Activated CD8-positive, alpha-beta T cell treated with anti-CD3 and anti-CD28 coated beads, Interleukin-2, amount 10 ng/mL, durations not matched to agents 7 days and 5 days (primary cell): ENCODE data around the gene SLC20A1. TPM values are rescaled to one million over a fixed set of nuclear protein-coding genes. Genes with fewer than 3 reads are reported as not detected.
"Not testable (repeated sequence)": the region's sequence is repeated elsewhere in the genome, so short reads cannot be mapped to it uniquely, and the experiment has no call there.

Source experiments
- ATAC-seq: fragments of 150-1000 bp; cut with Tn5 transposase; one replicate; pipeline ENCODE4 v1.10.0; 2021; ENCODE audit warnings: moderate library complexity
- CTCF ChIA-PET: fragments of 350-600 bp; sonication (Branson Sonifier 250); formaldehyde crosslinking; loops from one replicate; lab custom pipeline; 2021; ENCODE audit warnings: antibody characterized with exemption; lab: Charles Lee
- POLR2A ChIA-PET: fragments of 350-600 bp; sonication (Branson Sonifier 250); formaldehyde crosslinking; loops from one replicate; lab custom pipeline; 2021; ENCODE audit warnings: antibody characterized with exemption; lab: Charles Lee
- DNase-seq: peaks from one replicate; pipeline ENCODE4 v3.0.0-alpha.2; 2020
- H3K27ac Mint-ChIP-seq: one replicate; pipeline ENCODE4 v1.8.0; 2021; ENCODE audit warnings: mild to moderate bottlenecking, mixed read lengths
- H3K27me3 Mint-ChIP-seq: one replicate; pipeline ENCODE4 v1.8.0; 2021; ENCODE audit warnings: low read depth, mixed read lengths
- H3K36me3 Mint-ChIP-seq: one replicate; pipeline ENCODE4 v1.8.0; 2021; ENCODE audit warnings: low read depth, mixed read lengths
- H3K4me1 Mint-ChIP-seq: one replicate; pipeline ENCODE4 v1.8.0; 2021; ENCODE audit warnings: low read depth, mixed read lengths
- H3K4me3 Mint-ChIP-seq: one replicate; pipeline ENCODE4 v1.8.0; 2021; ENCODE audit warnings: mild to moderate bottlenecking, mixed read lengths
- H3K9me3 Mint-ChIP-seq: one replicate; pipeline ENCODE4 v1.8.0; 2022; ENCODE audit warnings: mixed read lengths; ENCODE audit not compliant: insufficient read depth
- total RNA-seq, 2 experiments: library from RNA; stranded (reverse); gene quantifications; one replicate each; pipeline ENCODE4 v1.2.3, GENCODE V29; 2021

SLC20A1 gene
- total RNA-seq, 2 experiments from 2014 or later, result 115 to 120 TPM

- CTCF ChIA-PET, H3K27ac Mint-ChIP-seq: not testable (repeated sequence)
- H3K27me3 Mint-ChIP-seq, result peaks cover 31% of the 10 kb centered on the region
These were observed 36.4 kb upstream of the SLC20A1 start for GRCh38 chr2:112609320-112609719.

GRCh38 chr2:112612283-112612682 lies 33.5 kb upstream of the SLC20A1 start:
- peaks cover 31% of the 10 kb centered on the region for H3K27me3 Mint-ChIP-seq
- H3K4me1 Mint-ChIP-seq, H3K9me3 Mint-ChIP-seq, ATAC-seq, POLR2A ChIA-PET, H3K27ac Mint-ChIP-seq, H3K36me3 Mint-ChIP-seq, DNase-seq, H3K4me3 Mint-ChIP-seq: not testable (repeated sequence)
- CTCF ChIA-PET, result interaction anchor here (1.2 to 2.6 kb wide), 2 partner anchors 12 to 114 kb away, joined by 3 to 10 read pairs; no protein-coding TSS in a partner anchor

More at GRCh38 chr2:112609320-112609719, 36.4 kb upstream of the SLC20A1 start:
- H3K4me3 Mint-ChIP-seq, H3K36me3 Mint-ChIP-seq, DNase-seq, POLR2A ChIA-PET, H3K4me1 Mint-ChIP-seq, H3K9me3 Mint-ChIP-seq, ATAC-seq: not testable (repeated sequence)

- POLR2A ChIA-PET, result no interaction called here
- H3K9me3 Mint-ChIP-seq, result no peaks in the 10 kb centered on the region
- DNase-seq (no peak), ATAC-seq (no peak)
- no peak overlapping the region for H3K4me3 Mint-ChIP-seq
- CTCF ChIA-PET, result interaction anchor here (1.6 kb wide), 2 partner anchors 14 to 110 kb away, joined by 4 to 5 read pairs; no protein-coding TSS in a partner anchor
- H3K27me3 Mint-ChIP-seq, result peaks cover 31% of the 10 kb centered on the region
- H3K36me3 Mint-ChIP-seq, result no peaks in the 10 kb centered on the region
- no peak overlapping the region for H3K27ac Mint-ChIP-seq
- no peaks in the 10 kb centered on the region for H3K4me1 Mint-ChIP-seq
These were observed 31.4 kb upstream of the SLC20A1 start for GRCh38 chr2:112614201-112614840.

- H3K9me3 Mint-ChIP-seq, result no peaks in the 10 kb centered on the region
These were observed 30.7 kb upstream of the SLC20A1 start for GRCh38 chr2:112615051-112615450.

GRCh38 chr2:112615798-112616197 lies 29.9 kb upstream of the SLC20A1 start:
- H3K4me3 Mint-ChIP-seq, DNase-seq, H3K36me3 Mint-ChIP-seq, H3K27ac Mint-ChIP-seq, POLR2A ChIA-PET, H3K9me3 Mint-ChIP-seq, H3K4me1 Mint-ChIP-seq, ATAC-seq: not testable (repeated sequence)
- CTCF ChIA-PET, result interaction anchor here (1.1 to 2.4 kb wide), 3 partner anchors 9 to 15 kb away, joined by 3 to 9 read pairs (median 6); no protein-coding TSS in a partner anchor
- H3K27me3 Mint-ChIP-seq, result peaks cover 22% of the 10 kb centered on the region

More at GRCh38 chr2:112615051-112615450, 30.7 kb upstream of the SLC20A1 start:
- H3K4me1 Mint-ChIP-seq, result no peaks in the 10 kb centered on the region
- H3K4me3 Mint-ChIP-seq, result no peak overlapping the region
- H3K27ac Mint-ChIP-seq, result no peak overlapping the region
- ATAC-seq, result no peak
- CTCF ChIA-PET, result interaction anchor here (1.1 to 1.6 kb wide), 2 partner anchors 9 to 15 kb away, joined by 3 to 5 read pairs; no protein-coding TSS in a partner anchor
- H3K36me3 Mint-ChIP-seq, result no peaks in the 10 kb centered on the region
- H3K27me3 Mint-ChIP-seq, result peaks cover 29% of the 10 kb centered on the region
- no peak for DNase-seq
- POLR2A ChIA-PET, result no interaction called here

GRCh38 chr2:112618383-112618782 lies 27.4 kb upstream of the SLC20A1 start:
- POLR2A ChIA-PET, result no interaction called here
- CTCF ChIA-PET, result interaction anchor here (0.6 kb wide), 1 partner anchor 119 kb away, joined by 4 read pairs; no protein-coding TSS in a partner anchor
- DNase-seq (no peak), ATAC-seq (no peak)
- Mint-ChIP-seq H3K4me3 (no peak overlapping the region), H3K27ac (no peak overlapping the region), H3K27me3 (peaks cover 4% of the 10 kb centered on the region), H3K4me1 (peaks cover 3% of the 10 kb centered on the region), H3K9me3 (no peaks in the 10 kb centered on the region), H3K36me3 (no peaks in the 10 kb centered on the region)

- H3K27me3 Mint-ChIP-seq, result no peaks in the 10 kb centered on the region
- POLR2A ChIA-PET, result no interaction called here
- peaks cover 36% of the 10 kb centered on the region for H3K4me1 Mint-ChIP-seq
- no peak overlapping the region for H3K27ac Mint-ChIP-seq
- H3K4me3 Mint-ChIP-seq, result no peak overlapping the region
- CTCF ChIA-PET, result interaction anchor here (15.2 kb wide), 1 partner anchor 106 kb away, joined by 335 read pairs; no protein-coding TSS in a partner anchor
- DNase-seq, result no peak
- no peak for ATAC-seq
- no peaks in the 10 kb centered on the region for H3K9me3 Mint-ChIP-seq
- no peaks in the 10 kb centered on the region for H3K36me3 Mint-ChIP-seq
These were observed 23.8 kb upstream of the SLC20A1 start for GRCh38 chr2:112621790-112622527.

GRCh38 chr2:112622528-112622849 lies 23.2 kb upstream of the SLC20A1 start:
- DNase-seq (no peak), ATAC-seq (no peak)
- Mint-ChIP-seq H3K36me3 (no peaks in the 10 kb centered on the region), H3K4me3 (no peak overlapping the region), H3K27ac (no peak overlapping the region), H3K9me3 (no peaks in the 10 kb centered on the region), H3K4me1 (peaks cover 41% of the 10 kb centered on the region), H3K27me3 (no peaks in the 10 kb centered on the region)
- ChIA-PET POLR2A (no interaction called here), CTCF (interaction anchor here (15.2 kb wide), 1 partner anchor 105 kb away, joined by 335 read pairs; no protein-coding TSS in a partner anchor)

- Mint-ChIP-seq H3K4me3 (peak overlapping the region; percentile 34), H3K27me3 (no peaks in the 10 kb centered on the region), H3K9me3 (no peaks in the 10 kb centered on the region), H3K27ac (peak overlapping the region; percentile 83), H3K4me1 (peaks cover 56% of the 10 kb centered on the region), H3K36me3 (no peaks in the 10 kb centered on the region)
- ATAC-seq (peak; percentile 90), DNase-seq (peak; percentile 87)
- ChIA-PET POLR2A (interaction anchor here (1.1 to 5.9 kb wide), 7 partner anchors 9 to 102 kb away, joined by 3 to 39 read pairs (median 4); partner anchors contain the start of gene SLC20A1), CTCF (interaction anchor here (0.7 to 15.2 kb wide), 14 partner anchors 9 to 335 kb away, joined by 3 to 335 read pairs (median 6); partner anchors contain the start of genes CHCHD5 and SLC20A1)
These were observed 21.6 kb upstream of the SLC20A1 start for GRCh38 chr2:112623913-112624777.

- CTCF ChIA-PET, result interaction anchor here (0.6 to 15.2 kb wide), 25 partner anchors 9 to 758 kb away, joined by 3 to 335 read pairs (median 8); partner anchors contain the start of genes CHCHD5 and SLC20A1
- peak overlapping the region; percentile 1 for H3K27ac Mint-ChIP-seq
- H3K36me3 Mint-ChIP-seq, result no peaks in the 10 kb centered on the region
- POLR2A ChIA-PET, result interaction anchor here (1.5 to 5.9 kb wide), 6 partner anchors 21 to 66 kb away, joined by 4 to 39 read pairs (median 4); partner anchors contain the start of gene SLC20A1
- no peak overlapping the region for H3K4me3 Mint-ChIP-seq
- no peak for ATAC-seq
- peaks cover 4% of the 10 kb centered on the region for H3K27me3 Mint-ChIP-seq
- H3K4me1 Mint-ChIP-seq, result peaks cover 70% of the 10 kb centered on the region
- no peak for DNase-seq
- no peaks in the 10 kb centered on the region for H3K9me3 Mint-ChIP-seq
These were observed 20.1 kb upstream of the SLC20A1 start for GRCh38 chr2:112625474-112626114.
